BJ (cell line): ENCODE data around the gene AP4M1. TPM values are rescaled to one million over a fixed set of nuclear protein-coding genes. Genes with fewer than 3 reads are reported as not detected.

ENCODE experiments used
- CTCF ChIA-PET: fragments of 350-600 bp; formaldehyde crosslinking; extraction: SDS; loops from one replicate; lab custom pipeline; 2021; ENCODE audit warnings: antibody characterized with exemption, inconsistent platforms; lab: Yijun Ruan, JAX
- POLR2A ChIA-PET: fragments of 300-600 bp; sonication (Branson Sonifier 250); formaldehyde crosslinking; extraction: SDS; loops from one replicate; lab custom pipeline; 2021; ENCODE audit warnings: antibody characterized with exemption; lab: Charles Lee
- DNase-seq: peaks from one replicate; pipeline ENCODE4 v3.0.0-alpha.2; 2011; ENCODE audit warnings: low read depth
- H3K27me3 ChIP-seq: 2 replicates; pipeline ENCODE4 v1.6.0; 2011; ENCODE audit warnings: low read length; ENCODE audit not compliant: control insufficient read depth, insufficient read depth
- H3K36me3 ChIP-seq: 2 replicates; pipeline ENCODE4 v1.5.1; 2011; ENCODE audit warnings: low read length; ENCODE audit not compliant: control insufficient read depth, insufficient read depth
- H3K4me3 ChIP-seq: 2 replicates; pipeline ENCODE4 v1.5.1; 2011; ENCODE audit warnings: low read depth, mild to moderate bottlenecking, control low read depth, low read length
- CTCF ChIP-seq: IDR thresholded peaks from 2 replicates; pipeline ENCODE4 v1.5.1; 2011; ENCODE audit warnings: low read depth, mild to moderate bottlenecking, control low read depth, inconsistent platforms, low read length, moderate library complexity; ENCODE audit not compliant: insufficient read depth
- polyA minus RNA-seq: library from RNA; depleted of rRNA, polyadenylated mRNA; stranded (reverse); fragments of >200 nt; gene quantifications from 2 replicates; pipeline ENCODE4 v1.2.3, GENCODE V29; 2011; rRNA and poly(A)+ RNA removed
- polyA plus RNA-seq: library from polyadenylated mRNA; depleted of rRNA; stranded (reverse); fragments of >200 nt; gene quantifications from 2 replicates; pipeline ENCODE4 v1.2.3, GENCODE V29; 2011; rRNA removed

Gene AP4M1, protein sequence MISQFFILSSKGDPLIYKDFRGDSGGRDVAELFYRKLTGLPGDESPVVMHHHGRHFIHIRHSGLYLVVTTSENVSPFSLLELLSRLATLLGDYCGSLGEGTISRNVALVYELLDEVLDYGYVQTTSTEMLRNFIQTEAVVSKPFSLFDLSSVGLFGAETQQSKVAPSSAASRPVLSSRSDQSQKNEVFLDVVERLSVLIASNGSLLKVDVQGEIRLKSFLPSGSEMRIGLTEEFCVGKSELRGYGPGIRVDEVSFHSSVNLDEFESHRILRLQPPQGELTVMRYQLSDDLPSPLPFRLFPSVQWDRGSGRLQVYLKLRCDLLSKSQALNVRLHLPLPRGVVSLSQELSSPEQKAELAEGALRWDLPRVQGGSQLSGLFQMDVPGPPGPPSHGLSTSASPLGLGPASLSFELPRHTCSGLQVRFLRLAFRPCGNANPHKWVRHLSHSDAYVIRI
- polyA plus RNA-seq (14.3 and 15.2 TPM in 2 replicates), polyA minus RNA-seq (9.2 and 14.1 TPM in 2 replicates)

- Histone ChIP-seq H3K36me3 (peaks cover 26% of the 10 kb centered on the region), H3K27me3 (no peaks in the 10 kb centered on the region), H3K4me3 (peak within 1 kb of the TSS; percentile 61)
- POLR2A ChIA-PET = interaction anchor here (0.6 to 0.9 kb wide), 5 partner anchors 13 to 792 kb away, joined by 3 to 17 read pairs (median 3); partner anchors contain the start of genes BUD31 and COPS6
- DNase-seq = peak; percentile 94
- CTCF ChIA-PET = interaction anchor here (0.5 to 2.3 kb wide), 10 partner anchors 9 to 636 kb away, joined by 3 to 6 read pairs (median 3); no protein-coding TSS in a partner anchor
- no peak for TF ChIP-seq CTCF
These were observed at the start of gene AP4M1, which contains the start of gene MCM7 for GRCh38 chr7:100101016-100101862. TSS of gene AP4M1 (plus strand) at chr7:100101643. CDS start at chr7:100101715, 72 bp downstream. TSS of gene MCM7 (minus strand) at chr7:100101397. CDS start at chr7:100101294, 103 bp downstream.

- Histone ChIP-seq H3K27me3 (no peaks in the 10 kb centered on the region), H3K4me3 (no peak overlapping the region), H3K36me3 (peaks cover 7% of the 10 kb centered on the region)
- CTCF ChIA-PET = interaction anchor here (0.7 to 2.7 kb wide), 7 partner anchors 12 to 139 kb away, joined by 3 to 8 read pairs (median 3); partner anchors contain the start of gene TRIM4
- DNase-seq = no peak
- POLR2A ChIA-PET = no interaction called here
- TF ChIP-seq CTCF = no peak
These were observed 48.2 kb upstream of the AP4M1 start for GRCh38 chr7:100053215-100053614.

GRCh38 chr7:100057006-100057405 is 44.4 kb upstream of the AP4M1 start:
- TF ChIP-seq CTCF = no peak
- ChIA-PET POLR2A (no interaction called here), CTCF (interaction anchor here (1.3 kb wide), 1 partner anchor 28 kb away, joined by 4 read pairs; no protein-coding TSS in a partner anchor)
- Histone ChIP-seq H3K27me3 (no peaks in the 10 kb centered on the region), H3K4me3 (no peak overlapping the region), H3K36me3 (peaks cover 11% of the 10 kb centered on the region)
- DNase-seq = no peak

- H3K36me3 ChIP-seq = peaks cover 16% of the 10 kb centered on the region
- DNase-seq = no peak
- CTCF ChIA-PET = interaction anchor here (0.6 to 1.1 kb wide), 2 partner anchors 23 to 424 kb away, joined by 3 to 5 read pairs; no protein-coding TSS in a partner anchor
These were observed 42.1 kb upstream of the AP4M1 start for GRCh38 chr7:100059251-100059739.

More at GRCh38 chr7:100059251-100059739, 42.1 kb upstream of the AP4M1 start:
- no peak overlapping the region for H3K4me3 ChIP-seq
- H3K27me3 ChIP-seq = no peaks in the 10 kb centered on the region
- no peak for TF ChIP-seq CTCF
- POLR2A ChIA-PET = no interaction called here
